Measurements from ENCODE around the gene PANK1.
"Not testable (repeated sequence)": the region's sequence is repeated elsewhere in the genome, so short reads cannot be mapped to it uniquely, and the experiment has no call there.

The PANK1 gene

DNA sequence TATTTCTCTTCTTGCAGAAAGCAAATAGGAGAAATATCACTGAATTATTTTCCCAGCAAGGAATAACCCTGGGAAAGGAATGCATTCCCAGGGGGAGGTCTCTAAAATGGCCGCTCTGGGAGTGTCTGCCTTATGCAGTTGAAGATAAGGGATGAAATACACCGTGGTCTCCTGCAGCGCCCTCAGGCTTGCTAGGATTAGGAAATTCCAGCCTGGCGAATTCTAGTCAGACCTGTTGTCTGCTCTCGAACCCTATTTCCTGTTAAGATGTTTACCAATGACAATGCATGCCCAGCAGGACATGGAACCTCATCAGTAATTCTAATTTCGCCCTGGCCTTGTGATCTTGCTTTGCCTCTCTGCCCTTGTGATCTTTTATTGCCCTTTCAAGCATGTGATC is 24.7 kb downstream of the PANK1 start:
- not testable (repeated sequence) for DNase-seq

DNA sequence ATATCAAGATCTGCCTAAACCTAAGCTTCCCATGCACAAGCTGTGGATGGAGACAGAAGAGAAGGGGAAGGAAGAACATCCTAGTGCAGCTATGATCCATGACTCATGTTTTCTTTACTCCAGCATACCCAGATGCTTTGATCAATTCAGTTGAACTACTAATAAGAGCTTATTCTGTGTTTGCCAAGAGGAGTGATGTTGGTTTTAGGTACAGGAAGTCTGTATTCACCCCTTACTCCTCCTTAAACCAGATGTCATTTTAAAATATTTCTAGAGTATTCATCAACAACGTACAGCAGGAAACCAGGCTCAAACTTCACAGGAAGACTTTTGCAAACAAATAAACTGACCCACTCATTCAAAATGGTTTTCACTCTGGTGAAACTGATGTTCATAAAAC is 29.2 kb downstream of the PANK1 start:
- no peak for DNase-seq

DNA sequence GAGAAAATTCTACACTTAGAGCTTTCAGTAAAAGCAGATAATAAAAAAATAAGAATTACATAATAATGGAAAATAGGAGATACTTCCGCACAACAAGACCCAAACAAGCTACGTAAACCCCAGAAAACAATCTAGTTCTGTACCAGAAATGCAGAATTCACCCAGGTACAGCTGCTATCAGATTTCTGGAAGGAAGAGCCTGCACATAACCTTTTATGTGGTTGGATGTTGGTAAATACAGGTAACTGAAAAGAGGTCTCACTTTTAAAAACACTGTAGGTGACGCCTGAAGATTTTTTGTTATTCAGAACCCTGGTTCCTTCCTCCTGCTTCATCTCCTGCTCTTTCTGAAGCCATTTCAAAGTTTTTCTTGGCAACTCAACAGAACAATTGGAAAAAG is 29.9 kb downstream of the PANK1 start:
- DNase-seq: no peak

DNA sequence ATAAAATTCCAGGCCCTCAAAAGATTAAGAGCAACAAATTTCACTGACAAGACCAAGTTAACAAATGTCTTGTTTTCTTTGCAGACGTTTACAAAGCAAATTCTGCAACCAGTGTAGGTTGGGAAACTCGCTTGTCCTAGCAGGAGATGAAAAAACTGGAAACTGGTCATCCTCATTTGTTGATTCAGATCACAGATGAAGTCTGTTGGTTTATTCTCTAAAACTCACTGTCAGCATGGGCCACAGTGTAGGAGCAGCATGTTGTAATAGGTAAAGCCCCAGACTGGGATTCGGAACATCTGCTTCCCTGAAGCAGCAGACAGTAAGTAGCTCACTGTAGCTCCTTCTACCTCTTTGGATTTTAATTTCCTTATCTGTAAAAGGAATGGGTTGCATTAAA is 31.5 kb downstream of the PANK1 start:
- DNase-seq: no peak

DNA sequence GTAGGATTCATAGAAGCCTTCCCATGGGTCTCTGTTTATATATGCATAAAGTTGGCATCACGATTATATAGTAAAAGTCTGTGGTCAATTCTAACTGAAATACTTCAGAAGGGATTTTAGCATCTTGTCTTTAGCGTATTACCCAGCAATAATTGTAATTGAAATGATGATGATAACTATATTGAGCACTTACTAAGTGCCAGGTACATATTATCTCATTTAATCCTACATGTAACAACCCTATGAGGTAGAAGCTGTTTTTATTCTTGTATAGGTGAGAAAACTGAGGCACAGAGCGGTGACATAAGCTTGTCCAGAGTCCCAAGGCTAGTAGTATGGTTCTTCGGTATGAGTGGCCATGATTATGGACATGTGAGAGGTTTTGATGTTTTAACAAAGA is 33.8 kb downstream of the PANK1 start:
- DNase-seq: no peak

DNA sequence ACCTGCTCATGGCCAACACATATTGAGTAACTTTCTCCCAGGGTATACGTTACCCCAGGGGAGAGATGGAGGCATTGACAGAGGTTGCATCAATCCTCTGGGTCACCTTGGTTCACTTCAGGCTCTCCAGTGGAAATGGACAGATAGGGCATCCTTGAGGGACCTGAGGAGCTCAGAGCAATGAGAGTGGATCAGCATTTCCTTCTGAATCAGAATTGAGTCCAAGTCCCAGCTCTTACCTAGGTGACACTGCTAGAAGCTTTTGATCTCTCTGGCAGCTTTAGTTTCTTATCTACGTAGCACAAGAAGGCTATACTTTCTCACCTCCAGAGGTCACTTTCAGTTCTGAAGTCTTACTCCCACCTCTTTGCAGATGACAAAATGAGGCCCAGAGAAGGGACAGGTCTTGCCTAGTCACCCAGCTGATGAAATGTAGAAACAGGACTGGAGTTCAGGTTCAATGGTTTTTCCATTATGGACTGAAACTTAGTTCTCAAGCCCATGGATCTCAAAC is 35.2 kb downstream of the PANK1 start:
- no peak for DNase-seq

DNA sequence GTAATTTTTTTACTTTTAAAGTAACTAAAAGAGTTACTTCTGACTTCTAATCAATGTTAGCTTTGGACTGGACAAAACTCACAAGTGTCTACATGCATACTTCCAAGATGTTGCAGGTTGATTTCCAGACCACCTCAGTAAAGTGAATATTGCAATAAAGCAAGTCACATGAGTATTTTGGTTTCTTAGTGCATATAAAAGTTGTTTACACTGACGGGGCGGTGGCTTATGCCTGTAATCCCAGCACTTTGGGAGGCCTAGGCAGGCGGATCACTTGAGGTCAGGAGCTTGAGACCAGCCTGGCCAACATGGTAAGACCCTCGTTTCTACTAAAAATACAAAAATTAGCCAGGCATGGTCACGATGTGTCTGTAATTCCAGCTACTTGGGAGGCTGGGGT is 40.8 kb downstream of the PANK1 start:
- DNase-seq: no peak

DNA sequence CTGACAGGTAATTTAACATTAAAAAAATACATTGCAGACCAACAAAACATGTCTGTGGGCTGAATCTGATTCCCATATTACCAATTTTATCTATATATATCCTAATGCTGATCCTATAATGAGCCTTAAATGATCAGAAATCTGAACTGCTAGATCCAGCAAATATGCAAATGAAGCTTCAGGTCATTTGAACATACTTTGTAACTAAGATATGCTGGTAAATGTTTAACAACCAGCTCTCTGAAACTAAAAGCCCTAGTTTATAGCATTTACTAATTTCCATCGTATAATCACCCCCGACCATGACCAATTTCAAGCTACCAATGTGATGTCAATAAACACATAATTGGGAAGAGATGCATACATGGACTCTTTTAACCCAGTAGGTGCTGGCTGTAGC is 42.1 kb downstream of the PANK1 start:
- no peak for DNase-seq

DNA sequence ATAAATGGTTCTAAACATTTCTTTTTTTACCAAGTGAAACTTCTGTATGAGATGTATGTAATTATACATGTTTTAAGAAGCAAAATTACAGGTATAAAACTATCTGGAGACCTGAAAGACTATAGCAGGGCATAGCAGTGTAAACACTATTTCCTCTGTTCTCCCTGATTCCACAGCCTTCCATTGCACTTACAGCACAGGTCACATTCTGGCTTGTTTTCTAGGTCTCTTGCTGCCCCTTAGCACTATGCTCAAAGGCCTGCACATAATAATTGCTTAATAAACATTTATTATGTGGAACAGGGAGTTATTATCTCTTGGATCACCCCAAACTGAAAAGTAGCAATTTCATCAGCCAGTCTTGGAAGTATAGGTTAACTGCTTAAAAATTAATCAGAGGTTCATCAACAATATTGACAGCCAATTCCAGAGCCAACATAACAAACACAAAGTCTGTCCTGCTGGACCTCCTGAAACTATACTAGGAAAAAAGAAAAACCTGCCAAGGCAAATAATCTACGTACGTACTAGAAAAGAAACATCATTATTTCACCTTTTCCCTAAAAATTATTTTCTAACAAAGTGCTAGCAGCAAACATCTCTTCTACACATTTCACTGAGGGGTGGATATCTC is 43.2 kb downstream of the PANK1 start:
- no peak for DNase-seq

DNA sequence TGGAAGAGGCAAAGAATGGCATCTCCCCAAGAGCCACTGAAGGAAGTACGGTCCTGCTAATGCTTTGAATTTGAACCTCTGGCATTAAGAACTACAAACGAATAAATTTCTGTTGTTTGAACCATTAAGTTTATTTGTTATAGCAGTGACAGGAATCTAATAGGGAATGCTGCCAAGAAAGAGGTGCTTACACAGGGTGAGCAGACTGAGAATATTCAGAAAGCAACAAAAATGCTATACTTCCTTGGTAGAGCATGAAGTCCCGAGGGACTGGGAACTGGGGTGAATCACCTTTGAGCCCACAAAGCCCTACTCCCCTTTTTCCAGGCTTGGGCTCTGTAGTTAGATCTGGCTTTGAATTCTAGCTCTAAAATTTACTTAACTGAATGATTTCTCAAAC is 45.0 kb downstream of the PANK1 start:
- no peak for DNase-seq

DNA sequence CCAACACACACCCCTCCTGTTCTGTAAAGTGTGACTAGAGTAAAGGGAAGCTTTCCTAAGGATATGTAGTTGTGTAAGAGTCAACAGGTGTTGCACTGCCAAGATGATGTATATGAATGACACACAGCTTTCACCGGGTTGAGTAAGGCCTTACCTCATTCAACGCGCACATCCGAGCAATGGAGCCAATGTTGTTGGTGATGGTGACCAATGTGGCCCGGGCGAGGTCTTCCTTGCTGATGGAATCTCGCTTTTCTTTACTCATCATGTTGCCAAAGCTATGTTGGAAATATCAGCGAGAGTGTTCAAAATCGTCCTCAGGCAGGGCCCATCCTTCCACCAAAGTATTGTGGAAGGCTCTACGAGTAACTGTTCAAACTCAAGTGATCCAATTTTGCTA is 52.0 kb downstream of the PANK1 start:
- DNase-seq: no peak

DNA sequence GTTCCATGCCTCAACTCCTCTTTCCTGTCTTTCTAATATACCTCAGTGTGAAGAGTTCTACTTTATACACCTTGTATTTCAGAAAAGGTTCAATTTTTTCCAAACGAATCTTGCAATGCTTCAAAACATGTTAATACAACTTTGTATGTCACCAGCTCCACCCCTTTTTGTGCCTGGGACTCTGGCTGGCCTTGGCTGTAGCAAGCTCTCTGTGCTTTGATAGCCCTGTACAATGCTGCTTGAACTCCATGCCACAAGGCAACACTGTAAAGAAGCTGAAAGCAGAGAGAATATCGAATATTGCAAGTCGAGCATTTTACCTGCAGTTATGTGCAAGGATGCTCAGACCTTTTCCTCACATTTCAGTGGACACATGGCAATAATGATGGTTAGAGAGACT is 52.5 kb downstream of the PANK1 start:
- DNase-seq: no peak

DNA sequence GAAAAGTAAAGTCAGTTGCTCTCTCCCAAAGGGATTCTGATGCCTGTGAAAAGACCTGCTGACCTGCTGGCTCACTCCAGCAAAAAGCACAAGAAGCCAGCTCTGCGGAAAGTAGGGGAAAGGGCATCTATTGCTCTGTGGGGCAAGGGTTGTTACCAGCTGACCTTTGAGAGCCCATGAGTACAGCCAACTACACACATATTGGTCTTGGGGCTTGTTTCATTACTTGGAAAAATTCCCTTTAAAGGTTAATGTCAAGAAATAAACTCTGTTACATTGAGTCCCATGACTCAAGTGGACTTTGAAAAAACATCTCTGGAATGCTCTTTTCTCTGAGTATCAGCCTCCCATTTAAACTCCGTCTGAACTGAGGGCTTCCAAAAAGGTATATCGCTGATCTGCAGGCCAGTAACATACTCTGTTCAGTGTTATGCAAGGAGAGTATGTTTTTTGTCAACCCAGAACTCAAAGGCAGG is 53.2 kb downstream of the PANK1 start:
- DNase-seq: no peak

DNA sequence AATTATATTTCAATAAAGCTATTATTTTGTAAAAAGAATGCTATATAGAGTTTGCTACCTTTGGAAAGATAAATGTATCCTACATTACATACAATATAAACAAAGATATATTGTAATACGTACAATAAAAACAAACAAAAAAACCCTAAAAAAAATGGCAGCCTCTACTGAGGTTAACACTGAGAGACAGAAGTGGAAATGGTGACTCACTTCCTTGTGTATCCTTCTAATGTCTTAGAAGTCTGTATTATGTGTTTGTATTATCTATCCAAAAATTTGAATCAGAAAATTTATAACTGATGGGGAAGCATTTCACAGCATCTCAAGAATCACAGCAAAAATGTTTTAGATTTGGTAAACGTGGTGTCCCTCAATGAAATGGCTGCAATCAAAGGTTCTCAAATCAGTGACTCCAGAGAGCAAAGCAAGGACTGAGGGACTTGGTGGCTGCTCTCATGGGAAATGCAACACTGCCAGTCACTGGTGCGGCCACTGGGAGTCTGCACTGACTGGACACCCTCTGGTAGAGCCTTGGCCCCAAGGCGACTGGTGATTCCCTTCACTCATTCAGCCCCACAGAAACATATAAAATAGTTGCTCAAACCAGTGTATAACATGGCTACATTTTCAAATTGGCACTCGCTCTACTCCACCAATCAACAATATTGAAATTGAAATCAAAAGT is 53.8 kb downstream of the PANK1 start:
- no peak for DNase-seq

DNA sequence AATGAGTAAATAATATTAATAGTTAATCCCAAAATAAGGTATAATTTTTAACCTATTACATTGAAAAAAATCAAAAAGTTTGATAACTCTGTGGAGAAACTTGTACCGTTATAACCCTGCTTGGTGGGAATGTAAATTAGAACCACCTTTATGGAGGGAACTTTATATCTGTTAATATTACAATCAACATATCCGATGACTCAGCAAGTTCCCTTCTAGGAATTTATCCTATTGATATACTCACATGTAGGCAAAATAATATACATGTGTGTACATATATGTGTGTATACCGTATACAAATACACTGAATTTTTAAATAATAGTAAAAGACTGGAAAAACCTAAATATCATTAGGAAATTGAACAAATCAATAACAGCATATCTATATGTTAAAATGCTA is 54.7 kb downstream of the PANK1 start:
- no peak for DNase-seq

DNA sequence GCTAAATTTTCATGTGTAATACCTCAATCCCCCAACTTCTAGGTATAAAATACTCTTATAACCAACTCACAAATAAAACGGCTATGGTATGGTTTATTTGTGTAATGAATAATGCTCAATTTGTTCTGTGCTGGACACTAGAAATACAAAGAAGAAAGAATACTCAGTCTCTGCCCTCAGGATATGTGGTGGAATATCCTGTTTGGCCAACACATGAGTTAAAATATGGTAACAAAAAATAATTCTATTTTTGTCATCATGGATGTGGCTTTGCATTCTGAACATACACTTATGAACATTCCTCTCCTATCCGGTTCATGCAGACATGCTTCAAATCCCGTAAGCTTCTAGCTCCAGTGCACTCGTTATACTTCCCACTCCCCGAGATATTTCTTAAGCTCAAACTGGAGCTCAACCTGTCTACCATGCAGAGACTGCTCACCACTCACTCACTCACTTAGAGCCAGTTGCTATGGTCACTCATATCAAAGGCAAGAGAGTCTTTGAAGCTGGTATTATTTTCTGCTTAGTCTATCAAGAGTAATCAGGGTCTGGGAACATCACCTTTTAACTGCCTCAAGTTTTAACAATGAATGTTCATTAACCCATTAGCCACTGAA is 55.8 kb downstream of the PANK1 start:
- DNase-seq: no peak

DNA sequence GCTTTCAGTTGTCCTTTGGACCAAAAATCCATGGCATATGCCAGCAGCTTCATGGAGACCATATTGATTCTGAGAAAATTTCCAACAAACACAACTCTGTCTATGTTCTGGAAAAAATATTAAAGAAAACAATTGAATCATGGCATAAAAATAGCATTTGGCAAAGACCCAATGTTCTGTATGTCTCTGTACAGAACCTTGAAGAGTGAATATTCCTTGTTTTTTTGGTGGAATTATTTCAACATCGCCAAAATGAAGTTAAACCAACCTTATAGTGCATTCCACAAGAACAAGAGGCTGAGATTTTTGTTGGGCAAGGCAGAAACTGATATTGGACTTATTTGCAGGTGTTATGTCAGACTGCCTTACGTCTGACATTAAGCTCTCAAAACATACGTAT is 56.4 kb downstream of the PANK1 start:
- DNase-seq: no peak

DNA sequence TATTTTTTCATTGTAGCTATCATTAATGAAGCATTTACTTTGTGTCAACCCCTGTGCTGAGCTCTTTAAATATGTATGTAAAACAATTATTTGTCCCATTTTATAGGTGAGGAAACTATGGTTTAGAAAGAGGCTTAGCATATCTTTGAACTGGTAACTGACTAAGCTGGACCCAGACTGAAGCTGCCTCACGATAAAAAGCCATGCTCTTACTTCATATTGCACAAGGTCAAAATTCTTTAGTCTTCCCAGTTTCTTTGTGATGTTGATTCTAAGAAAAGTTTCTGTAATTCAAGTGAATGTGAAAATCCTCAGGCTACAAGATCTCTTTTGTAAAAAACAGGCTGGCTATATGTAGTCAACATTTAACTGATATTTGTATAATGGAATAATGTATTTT is 63.0 kb downstream of the PANK1 start:
- no peak for DNase-seq

DNA sequence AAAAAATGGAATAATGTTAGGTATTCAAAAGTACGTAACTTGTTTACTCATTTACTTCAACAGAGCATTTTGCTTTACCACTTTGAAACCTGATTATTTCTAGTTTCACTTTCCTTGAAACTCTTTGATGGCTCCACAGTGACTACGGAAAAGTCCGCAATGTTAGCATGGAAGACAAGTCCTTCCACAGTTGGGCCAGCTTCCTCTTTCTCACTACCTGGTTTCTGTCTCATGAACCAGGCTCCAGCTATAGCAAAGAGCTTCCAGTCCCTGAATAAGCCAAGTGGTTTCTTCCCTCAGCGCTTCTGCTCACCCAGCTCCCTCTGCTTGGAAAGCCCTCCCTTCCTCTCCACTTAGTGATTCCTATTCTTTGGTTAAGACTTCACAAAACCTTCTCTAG is 64.8 kb downstream of the PANK1 start:
- no peak for DNase-seq

DNA sequence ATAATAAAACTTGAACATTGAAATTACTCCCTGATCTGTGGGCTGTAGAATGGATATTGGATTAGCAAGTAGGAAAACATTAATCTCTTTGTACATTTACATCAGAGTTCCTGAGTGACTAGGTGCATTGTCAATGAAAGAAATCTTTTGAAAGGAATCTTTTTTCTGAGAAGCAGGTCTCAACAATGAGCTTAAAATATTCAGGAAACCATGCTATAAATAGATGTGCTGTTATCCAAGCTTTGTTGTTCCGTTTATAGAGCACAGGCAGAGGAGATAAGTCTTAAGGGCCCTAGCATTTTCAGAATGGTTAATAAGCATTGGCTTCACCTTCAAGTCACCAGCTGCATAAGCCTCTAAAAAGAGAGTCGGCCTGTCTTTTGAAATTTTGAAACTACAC is 68.3 kb downstream of the PANK1 start:
- DNase-seq: no peak

DNA sequence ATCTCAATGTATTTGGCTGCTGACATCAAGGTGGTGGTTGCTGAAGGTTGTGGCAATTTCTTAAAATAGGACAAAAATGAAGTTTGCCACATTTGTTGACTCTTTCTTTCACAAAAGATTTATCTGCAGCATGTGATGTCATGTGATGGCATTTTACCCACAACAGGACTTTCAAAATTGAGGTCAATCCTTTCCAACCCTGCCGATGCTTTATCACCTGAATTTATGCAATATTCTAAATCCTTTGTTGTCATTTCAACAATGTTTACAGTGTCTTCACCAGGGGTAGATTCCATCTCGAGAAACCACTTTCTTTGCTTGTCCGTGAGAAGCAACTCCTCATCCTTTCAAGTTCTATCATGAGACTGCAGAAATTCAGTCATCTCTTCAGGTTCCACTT is 69.0 kb downstream of the PANK1 start:
- no peak for DNase-seq

DNA sequence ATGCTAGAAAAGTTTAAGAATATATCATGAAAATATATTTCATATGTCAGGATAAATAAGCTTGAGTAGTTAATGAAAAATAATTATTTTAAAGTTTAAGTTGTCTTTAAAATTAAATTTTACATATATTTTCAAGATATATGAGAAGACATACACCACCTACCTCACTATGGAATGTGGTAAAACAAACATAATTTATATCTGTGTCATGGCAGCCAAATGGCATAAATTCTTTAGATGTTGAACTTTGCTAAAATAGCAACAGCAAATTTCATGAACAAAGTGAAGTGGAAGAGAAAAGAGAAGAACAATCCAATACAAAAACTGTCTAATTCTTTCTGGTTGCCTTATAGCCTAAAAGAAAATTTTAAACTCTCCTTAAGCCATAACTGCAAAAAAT is 70.0 kb downstream of the PANK1 start:
- DNase-seq: no peak

DNA sequence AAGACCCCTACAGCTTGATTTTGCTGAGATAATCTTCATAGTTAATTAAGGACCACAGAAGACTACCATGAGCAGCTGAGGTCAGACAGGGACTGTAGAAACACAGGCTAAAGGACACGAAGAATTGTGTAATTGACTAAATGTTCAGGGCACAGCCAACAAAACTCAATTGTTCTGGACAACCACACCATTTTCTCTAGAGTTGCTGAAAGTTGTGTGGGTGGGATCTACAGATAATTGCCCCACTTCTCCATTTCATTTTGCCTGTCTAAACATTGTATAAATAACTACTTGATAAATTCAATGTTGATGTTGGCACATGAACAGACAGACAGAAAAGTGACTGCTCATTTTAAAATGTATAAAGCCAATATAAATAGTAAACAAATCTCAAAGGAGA is 70.7 kb downstream of the PANK1 start:
- DNase-seq: no peak
